WERI-Rb-1 (cell line): ENCODE measurements around the gene COL2A1.

ENCODE experiments used
- DNase-seq: peaks from one replicate; pipeline ENCODE4 v3.0.0-alpha.2; 2020
- H3K27ac ChIP-seq: fragments of 250-450 bp; sonication (Bioruptor Pico); 2 replicates; pipeline ENCODE4 v1.5.1; 2020; ENCODE audit warnings: mild to moderate bottlenecking, moderate library complexity
- H3K27me3 ChIP-seq: fragments of 250-450 bp; sonication (Bioruptor Pico); 2 replicates; pipeline ENCODE4 v1.5.1; 2021; ENCODE audit warnings: mild to moderate bottlenecking, low read depth, moderate library complexity; ENCODE audit not compliant: insufficient read depth, severe bottlenecking
- H3K36me3 ChIP-seq: fragments of 250-450 bp; sonication (Bioruptor Pico); 2 replicates; pipeline ENCODE4 v1.5.1; 2020; ENCODE audit warnings: mild to moderate bottlenecking, moderate library complexity
- H3K4me3 ChIP-seq: 2 replicates; pipeline ENCODE4 v1.5.1; 2011; ENCODE audit warnings: low read depth, mild to moderate bottlenecking, control low read depth, low read length
- H3K9me3 ChIP-seq: fragments of 250-450 bp; sonication (Bioruptor Pico); 2 replicates; pipeline ENCODE4 v1.5.1; 2021; ENCODE audit warnings: mild to moderate bottlenecking, moderate library complexity; ENCODE audit not compliant: severe bottlenecking
- TF ChIP-seq, protein P1 (sequence below): IDR thresholded peaks from 2 replicates; pipeline ENCODE4 v1.5.1; 2011; ENCODE audit warnings: low read depth, mild to moderate bottlenecking, control low read depth, inconsistent platforms, low read length

Gene COL2A1

DNA sequence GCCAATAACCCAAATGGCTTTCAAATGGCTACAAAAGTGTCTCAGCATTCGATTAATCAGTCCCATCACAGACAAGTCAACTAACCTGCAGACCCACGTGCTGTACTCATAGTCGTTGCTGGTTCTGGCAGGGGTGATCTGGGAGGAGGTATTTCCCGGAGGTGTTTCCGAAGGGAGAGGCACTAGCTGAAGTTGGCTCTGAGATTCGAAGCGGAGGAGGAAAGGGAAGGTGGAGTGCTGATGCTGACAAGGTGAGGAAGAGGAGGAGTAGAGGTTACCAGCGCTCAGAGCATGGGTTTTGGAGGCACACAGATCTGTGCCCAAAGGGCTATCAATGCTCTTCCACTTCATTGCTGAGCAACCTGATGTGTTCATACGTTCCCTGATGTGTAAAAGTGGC is 20.5 kb upstream of the COL2A1 start:
- Histone ChIP-seq H3K4me3 (no peak overlapping the region), H3K27ac (no peak overlapping the region), H3K27me3 (no peaks in the 10 kb centered on the region), H3K36me3 (no peaks in the 10 kb centered on the region), H3K9me3 (no peaks in the 10 kb centered on the region)
- no peak for DNase-seq
- TF ChIP-seq, protein P1, sequence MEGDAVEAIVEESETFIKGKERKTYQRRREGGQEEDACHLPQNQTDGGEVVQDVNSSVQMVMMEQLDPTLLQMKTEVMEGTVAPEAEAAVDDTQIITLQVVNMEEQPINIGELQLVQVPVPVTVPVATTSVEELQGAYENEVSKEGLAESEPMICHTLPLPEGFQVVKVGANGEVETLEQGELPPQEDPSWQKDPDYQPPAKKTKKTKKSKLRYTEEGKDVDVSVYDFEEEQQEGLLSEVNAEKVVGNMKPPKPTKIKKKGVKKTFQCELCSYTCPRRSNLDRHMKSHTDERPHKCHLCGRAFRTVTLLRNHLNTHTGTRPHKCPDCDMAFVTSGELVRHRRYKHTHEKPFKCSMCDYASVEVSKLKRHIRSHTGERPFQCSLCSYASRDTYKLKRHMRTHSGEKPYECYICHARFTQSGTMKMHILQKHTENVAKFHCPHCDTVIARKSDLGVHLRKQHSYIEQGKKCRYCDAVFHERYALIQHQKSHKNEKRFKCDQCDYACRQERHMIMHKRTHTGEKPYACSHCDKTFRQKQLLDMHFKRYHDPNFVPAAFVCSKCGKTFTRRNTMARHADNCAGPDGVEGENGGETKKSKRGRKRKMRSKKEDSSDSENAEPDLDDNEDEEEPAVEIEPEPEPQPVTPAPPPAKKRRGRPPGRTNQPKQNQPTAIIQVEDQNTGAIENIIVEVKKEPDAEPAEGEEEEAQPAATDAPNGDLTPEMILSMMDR = no peak

GRCh38 chr12:48023386-48023785 is 19.1 kb upstream of the COL2A1 start:
- TF ChIP-seq, protein P1 = no peak
- H3K27me3 ChIP-seq = no peaks in the 10 kb centered on the region
- H3K9me3 ChIP-seq = no peaks in the 10 kb centered on the region
- no peaks in the 10 kb centered on the region for H3K36me3 ChIP-seq
- no peak for DNase-seq
- H3K4me3 ChIP-seq = no peak overlapping the region
- no peak overlapping the region for H3K27ac ChIP-seq

DNA sequence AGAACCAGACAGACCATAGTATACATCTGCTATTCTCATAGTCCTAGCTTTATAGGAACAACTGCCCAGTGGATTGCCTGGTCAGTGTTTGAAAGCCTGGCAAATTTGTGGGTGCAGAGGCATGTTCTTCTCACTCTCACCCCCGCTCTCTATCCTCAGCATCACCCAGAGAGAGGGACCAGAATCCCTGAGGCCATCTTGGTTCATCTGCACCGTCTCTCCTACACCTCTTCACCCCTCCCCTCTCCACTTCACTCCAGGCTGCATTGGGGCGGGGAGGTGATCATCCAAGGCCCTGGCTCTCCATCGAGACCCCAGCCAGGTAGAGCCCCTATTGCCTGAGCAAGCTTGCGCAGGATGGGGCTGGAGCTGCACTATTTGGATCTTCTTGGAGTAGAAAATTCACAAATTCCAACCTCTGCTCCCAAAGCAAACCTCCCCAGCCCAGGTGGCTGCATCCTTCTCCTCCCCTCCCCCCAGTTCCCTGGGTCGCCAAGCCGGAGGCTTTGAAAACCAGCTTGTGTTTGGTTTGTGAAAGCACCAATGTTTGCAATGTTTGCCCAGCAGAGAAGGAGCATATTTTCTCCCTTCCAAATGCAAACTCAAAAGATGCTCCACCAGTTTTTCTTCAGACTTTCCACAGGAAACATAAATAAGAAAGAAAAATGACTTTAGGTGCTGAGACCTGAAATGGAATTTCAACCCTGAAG is 18.6 kb upstream of the COL2A1 start:
- Histone ChIP-seq H3K36me3 (no peaks in the 10 kb centered on the region), H3K4me3 (no peak overlapping the region), H3K9me3 (no peaks in the 10 kb centered on the region), H3K27ac (no peak overlapping the region), H3K27me3 (no peaks in the 10 kb centered on the region)
- TF ChIP-seq, protein P1 = no peak
- DNase-seq = no peak

GRCh38 chr12:48022180-48022521 is 17.9 kb upstream of the COL2A1 start:
- DNase-seq = no peak
- TF ChIP-seq, protein P1 = no peak
- no peak overlapping the region for H3K27ac ChIP-seq
- no peaks in the 10 kb centered on the region for H3K27me3 ChIP-seq
- H3K4me3 ChIP-seq = no peak overlapping the region
- H3K9me3 ChIP-seq = no peaks in the 10 kb centered on the region
- H3K36me3 ChIP-seq = no peaks in the 10 kb centered on the region

- H3K27ac ChIP-seq = no peak overlapping the region
- H3K9me3 ChIP-seq = no peaks in the 10 kb centered on the region
- TF ChIP-seq, protein P1 = no peak
- no peak overlapping the region for H3K4me3 ChIP-seq
- H3K27me3 ChIP-seq = no peaks in the 10 kb centered on the region
- no peaks in the 10 kb centered on the region for H3K36me3 ChIP-seq
- no peak for DNase-seq
Measured at GRCh38 chr12:48021485-48022179, 17.4 kb upstream of the COL2A1 start.
